ENCODE measurements around the gene COPE. TPM values are rescaled to one million over a fixed set of nuclear protein-coding genes. Genes with fewer than 3 reads are reported as not detected.
A peak's percentile ranks its signal among the peaks of the same experiment; 100 is the strongest.

Gene COPE
- total RNA-seq, 1 experiment from 2014 or later, result 353 TPM

DNA sequence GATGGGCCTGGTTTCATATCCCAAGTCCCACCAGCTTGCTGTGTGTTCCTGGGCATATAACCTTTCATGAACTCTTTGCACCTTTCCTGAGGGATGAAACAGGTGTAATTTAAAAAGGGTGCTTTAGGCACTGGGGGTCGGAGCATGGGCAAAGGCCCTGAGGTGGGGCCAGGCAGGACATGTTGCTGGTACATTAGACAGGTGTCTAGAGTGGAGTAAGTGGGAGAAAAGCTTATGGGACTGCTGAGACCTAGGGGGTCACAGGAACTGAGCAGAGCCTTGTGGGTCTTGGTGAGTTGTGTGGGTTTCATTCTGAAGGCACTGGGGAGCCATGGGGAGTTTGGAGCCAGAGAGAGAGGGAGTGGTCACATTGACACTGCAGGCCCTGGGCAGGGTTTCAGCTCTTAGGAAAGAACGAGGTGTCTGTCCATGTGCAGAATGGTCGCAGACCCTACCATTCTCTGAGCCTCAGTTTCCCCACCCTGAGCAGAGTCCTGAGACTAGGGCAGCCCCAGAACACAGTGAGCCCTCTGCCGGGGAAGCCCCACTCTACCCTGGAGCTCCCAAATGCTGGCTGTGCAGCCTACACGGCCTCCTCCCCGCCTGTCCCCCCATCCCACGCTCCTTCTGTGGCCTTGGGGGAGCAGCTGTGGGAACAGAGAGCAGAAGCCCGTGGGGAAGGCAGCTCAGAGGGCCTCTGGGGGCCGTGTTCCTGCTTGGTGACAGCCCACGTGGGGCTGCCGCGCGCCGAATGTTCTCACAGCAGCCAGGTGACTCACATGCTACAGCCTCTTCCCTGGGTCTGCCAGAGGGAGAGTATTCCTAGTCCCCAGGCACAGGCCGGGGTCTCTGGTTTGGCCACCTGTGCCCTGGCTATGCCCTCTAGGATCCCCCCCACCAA is 29.1 kb upstream of the COPE start:
- Histone ChIP-seq H3K27me3 (replicated peaks) (no peaks in the 10 kb centered on the region), H3K27ac (no peak overlapping the region), H3K9me3 (replicated peaks) (no peaks in the 10 kb centered on the region), H3K4me3 (no peak overlapping the region), H3K4me1 (replicated peaks) (no peaks in the 10 kb centered on the region), H3K36me3 (no peaks in the 10 kb centered on the region)
- no peak for DNase-seq (ENCODE audit: low read depth in 1 of 2, low spot score in 2 of 2)

- Histone ChIP-seq H3K36me3 (no peaks in the 10 kb centered on the region), H3K9me3 (replicated peaks) (no peaks in the 10 kb centered on the region), H3K4me1 (replicated peaks) (no peaks in the 10 kb centered on the region), H3K27ac (no peak overlapping the region), H3K4me3 (no peak overlapping the region), H3K27me3 (replicated peaks) (no peaks in the 10 kb centered on the region)
- no peak for DNase-seq (ENCODE audit: low read depth in 1 of 2, low spot score in 2 of 2)
Measured at GRCh38 chr19:18946918-18947317, 27.7 kb upstream of the COPE start.

DNA sequence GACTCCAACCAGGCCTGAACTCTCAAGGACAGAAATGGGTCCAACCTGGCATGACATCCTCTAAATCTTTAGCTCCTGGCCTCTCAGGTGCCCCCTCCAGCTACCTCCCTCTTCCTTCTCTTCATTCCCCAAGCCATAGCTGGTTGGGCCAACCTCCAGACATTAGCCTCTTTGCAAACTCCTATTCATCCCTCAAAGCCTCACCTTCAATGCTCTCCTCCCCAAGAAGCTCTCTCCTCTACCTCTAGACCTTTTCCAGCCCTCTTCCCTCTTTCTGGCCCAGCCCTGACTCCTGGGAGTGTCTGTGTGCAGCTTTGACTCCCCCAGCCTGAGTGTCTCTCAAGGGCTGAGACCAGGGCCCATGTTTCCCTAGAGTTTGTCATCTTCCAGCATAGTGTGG is 27.1 kb upstream of the COPE start:
- no peaks in the 10 kb centered on the region for H3K27me3 ChIP-seq (replicated peaks)
- peaks cover 3% of the 10 kb centered on the region for H3K4me1 ChIP-seq (replicated peaks)
- H3K4me3 ChIP-seq, result no peak overlapping the region
- DNase-seq (ENCODE audit: low read depth in 1 of 2, low spot score in 2 of 2), result no peak
- no peaks in the 10 kb centered on the region for H3K36me3 ChIP-seq
- no peaks in the 10 kb centered on the region for H3K9me3 ChIP-seq (replicated peaks)
- no peak overlapping the region for H3K27ac ChIP-seq

DNA sequence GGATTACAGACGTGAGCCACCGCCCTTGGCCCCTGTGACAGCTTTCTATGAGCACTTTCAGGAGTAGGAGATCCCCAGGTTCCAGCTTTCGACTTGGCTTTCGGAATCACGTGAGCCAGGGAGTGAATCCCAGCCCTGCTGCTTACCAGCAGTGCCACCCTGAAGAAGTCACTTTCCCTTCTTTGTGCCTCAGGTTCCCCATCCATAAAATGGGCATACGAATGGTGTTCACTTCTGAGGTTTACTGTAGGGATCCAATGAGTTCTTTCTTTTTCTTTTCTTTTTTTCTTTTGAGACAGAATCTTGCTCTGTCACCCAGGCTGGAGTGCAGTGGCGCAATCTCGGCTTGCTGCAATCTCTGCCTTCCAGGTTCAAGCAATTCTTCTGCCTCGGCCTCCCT is 26.1 kb upstream of the COPE start:
- Histone ChIP-seq H3K4me1 (replicated peaks) (peaks cover 3% of the 10 kb centered on the region), H3K27me3 (replicated peaks) (no peaks in the 10 kb centered on the region), H3K4me3 (no peak overlapping the region), H3K27ac (no peak overlapping the region), H3K9me3 (replicated peaks) (no peaks in the 10 kb centered on the region), H3K36me3 (no peaks in the 10 kb centered on the region)
- DNase-seq (ENCODE audit: low read depth in 1 of 2, low spot score in 2 of 2), result no peak

DNA sequence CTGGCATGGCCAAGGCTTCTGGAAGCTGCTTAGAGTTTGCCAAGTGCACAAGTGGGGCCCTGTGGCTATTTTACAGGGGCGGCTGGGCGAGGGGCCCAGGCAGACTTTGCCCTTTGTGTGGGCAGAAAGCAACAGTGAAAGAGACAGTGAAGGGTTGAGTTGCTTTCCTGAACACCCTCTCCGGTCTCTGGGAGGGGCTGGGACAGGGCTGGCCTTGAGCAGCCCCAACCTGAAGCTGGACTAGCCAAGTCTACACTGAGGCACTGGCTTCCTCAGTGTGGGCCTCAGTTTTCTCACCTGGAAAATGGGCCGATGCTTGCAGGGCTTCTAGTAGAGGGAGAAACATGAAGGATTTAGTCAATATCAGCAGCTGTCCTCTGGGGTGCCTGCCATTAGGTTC is 24.3 kb upstream of the COPE start:
- H3K36me3 ChIP-seq, result peaks cover 7% of the 10 kb centered on the region
- no peaks in the 10 kb centered on the region for H3K27me3 ChIP-seq (replicated peaks)
- H3K9me3 ChIP-seq (replicated peaks), result no peaks in the 10 kb centered on the region
- no peak overlapping the region for H3K27ac ChIP-seq
- DNase-seq (ENCODE audit: low read depth in 1 of 2, low spot score in 2 of 2), result no peak
- H3K4me1 ChIP-seq (replicated peaks), result peaks cover 9% of the 10 kb centered on the region
- no peak overlapping the region for H3K4me3 ChIP-seq

DNA sequence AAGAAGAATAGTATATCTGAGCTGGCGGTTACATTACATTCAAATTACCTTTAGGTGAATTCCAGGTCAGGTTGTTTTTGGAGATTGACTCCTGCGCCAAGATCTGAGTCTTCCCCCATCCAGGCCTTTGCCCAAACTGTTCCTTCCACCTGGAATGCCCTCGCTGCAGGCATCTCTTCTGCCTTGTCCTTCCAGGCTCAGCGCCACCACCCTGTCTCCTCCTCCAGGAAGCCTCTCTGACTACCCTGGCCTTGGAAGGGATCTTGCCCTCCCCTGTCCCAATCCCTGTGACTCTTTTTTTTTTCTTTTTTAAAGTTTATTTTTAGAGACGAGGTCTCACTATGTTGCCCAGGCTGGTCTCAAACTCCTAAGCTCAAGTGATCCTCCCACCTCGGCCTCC is 23.5 kb upstream of the COPE start:
- H3K9me3 ChIP-seq (replicated peaks), result no peaks in the 10 kb centered on the region
- DNase-seq (ENCODE audit: low read depth in 1 of 2, low spot score in 2 of 2), result no peak
- peaks cover 11% of the 10 kb centered on the region for H3K36me3 ChIP-seq

DNA sequence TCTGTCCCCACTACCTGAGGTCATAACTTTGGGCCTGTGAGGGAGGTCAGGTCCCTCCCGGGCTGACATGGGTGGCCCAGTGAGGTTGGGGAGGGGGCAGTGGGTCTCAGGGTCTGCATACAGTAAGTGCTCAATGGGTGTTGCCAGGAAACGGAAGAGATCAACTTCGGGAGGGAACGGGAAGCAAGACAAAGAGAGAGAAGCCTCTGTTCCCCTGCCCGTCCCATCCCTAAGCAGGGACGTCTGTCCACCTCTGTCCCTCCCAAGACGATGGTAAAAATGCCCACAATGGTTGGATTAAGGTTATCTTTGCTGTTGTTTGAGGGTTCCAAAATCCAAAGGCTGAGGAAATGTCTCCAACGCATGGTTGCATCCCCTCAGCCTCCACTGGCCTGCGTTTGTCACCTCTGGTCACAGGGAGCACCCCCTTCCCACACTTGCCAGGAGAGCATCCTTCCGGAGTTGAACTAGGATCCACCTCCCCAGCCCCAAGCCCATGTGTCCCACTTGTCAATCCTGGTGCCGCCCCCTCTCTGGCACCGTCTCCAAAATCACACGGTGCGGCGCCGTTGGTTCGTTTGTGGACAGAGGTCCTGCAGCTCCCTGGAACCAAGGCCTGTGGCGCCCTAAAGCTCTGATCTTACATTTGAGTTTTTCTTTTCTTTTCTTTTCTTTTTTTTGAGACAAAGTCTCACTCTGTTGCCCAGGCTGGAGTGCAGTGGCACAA is 22.6 kb upstream of the COPE start:
- no peak for DNase-seq (ENCODE audit: low read depth in 1 of 2, low spot score in 2 of 2)
- Histone ChIP-seq H3K4me1 (replicated peaks) (peaks cover 9% of the 10 kb centered on the region), H3K36me3 (peaks cover 11% of the 10 kb centered on the region), H3K27me3 (replicated peaks) (no peaks in the 10 kb centered on the region), H3K27ac (no peak overlapping the region), H3K4me3 (no peak overlapping the region), H3K9me3 (replicated peaks) (no peaks in the 10 kb centered on the region)

More for the DNA sequence above, 23.5 kb upstream of the COPE start:
- Histone ChIP-seq H3K27me3 (replicated peaks) (no peaks in the 10 kb centered on the region), H3K4me1 (replicated peaks) (peaks cover 9% of the 10 kb centered on the region), H3K4me3 (no peak overlapping the region), H3K27ac (no peak overlapping the region)

DNA sequence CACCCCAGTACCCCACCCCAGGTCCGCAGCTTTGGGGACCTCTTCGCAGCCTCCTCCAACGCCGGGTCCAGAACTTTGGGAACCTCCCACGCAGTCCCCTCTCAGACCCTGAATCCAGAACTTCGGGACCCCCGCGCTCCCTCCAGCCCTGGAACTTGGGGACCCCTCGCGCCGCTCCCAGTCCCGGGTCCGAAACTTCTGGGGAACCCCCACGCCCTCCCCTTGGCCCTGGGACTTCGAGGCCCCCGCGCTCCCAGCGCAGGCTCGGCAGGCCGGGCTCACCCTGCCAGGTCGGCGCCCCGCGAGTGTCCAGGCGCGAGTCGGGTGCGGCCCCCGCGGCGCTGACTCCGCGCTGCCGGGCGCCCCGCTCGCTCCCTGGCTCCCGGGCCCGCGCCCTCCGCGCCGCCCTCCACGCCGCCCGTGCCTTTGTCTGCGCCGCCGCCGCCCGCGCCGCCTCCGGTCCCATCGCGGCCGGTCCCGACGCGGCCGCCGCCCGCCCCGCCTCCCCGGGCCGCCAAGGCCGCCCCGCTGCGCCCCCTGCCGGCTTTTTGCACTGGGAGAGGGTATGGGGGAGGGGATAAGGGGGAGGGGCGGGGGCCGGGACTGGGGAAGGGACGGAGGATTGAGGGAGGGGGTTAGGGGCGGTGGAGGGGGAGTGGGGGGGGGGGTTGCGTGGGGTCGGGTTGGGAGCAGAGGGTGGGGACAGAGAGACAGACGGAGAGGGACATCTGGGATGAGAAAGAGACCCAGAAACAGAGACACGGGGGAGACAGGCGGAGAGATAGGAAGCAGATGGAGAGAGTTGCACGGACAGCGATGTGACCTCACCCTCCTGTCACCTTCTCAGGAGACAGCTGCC is 21.8 kb upstream of the COPE start, which contains the start of gene HOMER3:
Gene HOMER3, minus strand, starts transcription at position 449 of the 859 bp plus-strand sequence. CDS start 2,235 bp downstream, outside the sequence.
- H3K27me3 ChIP-seq (replicated peaks), result no peaks in the 10 kb centered on the region
- peak; percentile 26 to 77 for DNase-seq (ENCODE audit: low read depth in 1 of 2, low spot score in 2 of 2)

DNA sequence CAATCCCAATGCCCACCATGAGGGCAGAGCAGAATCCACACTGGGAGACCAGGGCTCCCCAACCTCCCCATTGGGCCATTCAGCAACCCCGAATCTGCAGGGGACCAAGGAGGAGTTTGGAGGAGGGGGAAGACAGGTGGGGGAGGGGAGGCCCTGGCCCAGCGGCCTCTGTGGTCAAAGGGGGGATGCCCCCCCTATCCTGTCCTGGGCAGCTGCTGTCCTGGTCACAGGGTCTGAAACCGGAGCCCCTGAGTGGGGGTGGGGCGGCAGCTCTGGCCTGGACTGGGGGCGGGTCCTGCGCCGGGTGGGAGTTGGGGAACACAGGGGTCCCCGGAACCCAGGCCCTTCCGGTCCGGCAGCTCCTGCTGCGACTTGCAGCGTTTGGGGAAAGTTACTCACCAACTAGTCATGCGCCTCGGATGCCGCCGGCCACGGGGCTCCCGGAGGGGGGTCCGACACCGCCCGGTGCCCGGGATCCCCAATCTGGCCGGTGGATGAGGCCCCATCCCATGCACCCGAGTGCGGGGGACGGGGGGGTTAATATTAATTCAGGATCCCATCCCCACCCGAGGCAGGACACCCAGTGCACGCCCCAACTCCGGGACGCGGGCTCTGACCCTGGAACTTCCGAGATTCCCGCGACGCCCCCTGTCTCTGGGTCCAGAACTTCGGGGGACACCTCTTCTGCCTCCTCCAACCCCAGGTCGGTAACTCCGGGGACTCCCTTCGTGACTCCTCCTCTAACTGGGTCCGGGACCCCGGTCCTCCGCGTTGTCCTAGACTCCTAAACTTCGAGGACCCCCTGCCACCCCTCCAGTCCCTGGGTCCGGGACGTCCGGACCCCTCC is 21.0 kb upstream of the COPE start:
- DNase-seq (ENCODE audit: low read depth in 1 of 2, low spot score in 2 of 2), result peak; percentile 43 to 62
- no peaks in the 10 kb centered on the region for H3K9me3 ChIP-seq (replicated peaks)
- H3K4me3 ChIP-seq, result peak overlapping the region; percentile 91
- H3K27ac ChIP-seq, result peak overlapping the region; percentile 64
- no peaks in the 10 kb centered on the region for H3K27me3 ChIP-seq (replicated peaks)
- H3K36me3 ChIP-seq, result peaks cover 24% of the 10 kb centered on the region
- peaks cover 9% of the 10 kb centered on the region for H3K4me1 ChIP-seq (replicated peaks)

More for the DNA sequence above, 21.8 kb upstream of the COPE start, which contains the start of gene HOMER3:
- Histone ChIP-seq H3K27ac (peak within 1 kb of the TSS; percentile 64), H3K9me3 (replicated peaks) (no peaks in the 10 kb centered on the region), H3K4me1 (replicated peaks) (peaks cover 9% of the 10 kb centered on the region), H3K36me3 (peaks cover 16% of the 10 kb centered on the region), H3K4me3 (peak within 1 kb of the TSS; percentile 91)

DNA sequence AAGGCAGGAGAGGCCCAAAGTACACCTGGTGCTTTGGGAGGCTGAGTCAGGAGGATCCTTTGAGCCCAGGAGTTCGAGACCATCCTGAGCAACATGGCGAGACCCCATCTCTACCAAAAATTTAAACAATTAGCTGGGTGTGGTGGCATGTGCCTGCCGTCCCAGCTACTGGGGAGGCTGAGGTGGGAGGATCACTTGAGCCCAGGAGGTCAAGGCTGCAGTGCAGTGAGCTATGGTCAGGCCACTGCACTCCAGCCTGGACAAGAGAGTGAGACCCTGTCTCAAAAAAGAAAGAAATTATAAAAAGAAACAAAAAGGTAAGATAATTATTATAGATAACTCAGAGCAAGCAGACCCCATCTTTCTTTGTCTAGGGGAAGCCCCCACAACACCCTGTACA is 20.0 kb upstream of the COPE start:
- no peak overlapping the region for H3K4me3 ChIP-seq
- H3K36me3 ChIP-seq, result peaks cover 28% of the 10 kb centered on the region
- no peaks in the 10 kb centered on the region for H3K9me3 ChIP-seq (replicated peaks)
- no peaks in the 10 kb centered on the region for H3K27me3 ChIP-seq (replicated peaks)
- H3K27ac ChIP-seq, result no peak overlapping the region
- peaks cover 9% of the 10 kb centered on the region for H3K4me1 ChIP-seq (replicated peaks)
- no peak for DNase-seq (ENCODE audit: low read depth in 1 of 2, low spot score in 2 of 2)

DNA sequence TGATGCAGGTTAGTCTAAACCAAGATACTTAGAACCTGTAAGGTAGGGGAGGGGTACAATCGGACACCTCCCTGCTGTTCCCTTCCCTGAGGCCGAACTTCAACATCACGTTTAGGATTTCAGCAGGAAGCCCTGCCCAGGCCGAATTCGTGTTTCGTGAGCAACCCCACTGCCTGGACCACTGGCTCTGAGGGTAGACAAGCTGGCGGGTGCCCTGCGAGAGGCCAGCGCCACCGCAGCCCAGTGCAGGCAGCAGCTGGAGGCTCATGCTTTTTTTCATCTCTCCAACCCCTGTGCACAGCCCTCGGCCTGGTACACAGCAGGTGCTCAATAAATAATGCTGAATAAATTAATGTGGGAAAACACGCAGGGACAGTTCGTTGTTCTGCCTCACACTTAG is 14.1 kb upstream of the COPE start:
- H3K4me1 ChIP-seq (replicated peaks), result no peaks in the 10 kb centered on the region
- H3K27me3 ChIP-seq (replicated peaks), result no peaks in the 10 kb centered on the region
- no peak overlapping the region for H3K27ac ChIP-seq
- no peaks in the 10 kb centered on the region for H3K9me3 ChIP-seq (replicated peaks)
- no peak overlapping the region for H3K4me3 ChIP-seq
- peaks cover 60% of the 10 kb centered on the region for H3K36me3 ChIP-seq
- no peak for DNase-seq (ENCODE audit: low read depth in 1 of 2, low spot score in 2 of 2)

DNA sequence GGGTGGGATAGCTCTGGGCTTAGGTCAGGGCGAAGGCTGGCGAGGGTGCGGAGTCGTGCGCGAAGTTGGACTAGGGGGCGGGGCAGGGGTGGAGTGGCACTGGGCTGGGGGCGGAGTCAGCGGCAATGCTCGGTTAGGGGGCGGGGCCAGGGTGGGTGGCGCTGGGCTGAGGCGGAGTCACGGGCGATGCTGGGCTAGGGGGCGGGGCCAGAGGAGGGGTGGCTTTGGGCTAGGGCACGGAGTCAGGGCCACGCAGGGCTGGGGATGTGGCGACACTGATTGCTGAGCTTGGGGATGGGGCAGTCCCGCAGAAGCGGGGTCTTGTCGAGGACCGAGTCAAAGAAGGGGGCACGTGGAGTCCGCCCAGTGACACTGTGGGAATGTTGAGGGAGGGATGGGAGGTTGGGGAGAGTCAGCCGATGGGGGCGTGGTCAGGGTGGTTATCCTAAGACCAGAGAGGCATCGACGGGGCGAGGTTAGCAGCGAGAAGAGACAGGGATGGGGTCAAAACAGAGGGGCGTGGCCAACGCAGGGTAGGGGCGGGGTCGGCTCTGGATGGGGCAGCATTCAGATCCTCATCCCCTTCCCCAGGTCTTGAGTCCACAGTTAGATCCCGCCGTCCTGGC is 13.1 kb upstream of the COPE start:
- H3K9me3 ChIP-seq (replicated peaks), result no peaks in the 10 kb centered on the region
- no peak overlapping the region for H3K4me3 ChIP-seq
- peak in 1 of 2 experiments; percentile 67 for DNase-seq (ENCODE audit: low read depth in 1 of 2, low spot score in 2 of 2)
- H3K36me3 ChIP-seq, result peaks cover 67% of the 10 kb centered on the region
- H3K27me3 ChIP-seq (replicated peaks), result no peaks in the 10 kb centered on the region
- no peak overlapping the region for H3K27ac ChIP-seq
- H3K4me1 ChIP-seq (replicated peaks), result no peaks in the 10 kb centered on the region

All from SJSA1 (cell line).